K562 treated with DMSO at 1 percent for 24 hours (cell line): Measurements from ENCODE around the gene RRP12. TPM values are rescaled to one million over a fixed set of nuclear protein-coding genes. Genes with fewer than 3 reads are reported as not detected.

Experiments
- total RNA-seq: library from RNA; unstranded; fragments of 300-600 nt; gene quantifications from 2 replicates; pipeline ENCODE4 v1.2.3, GENCODE V29; 2022; ENCODE audit warnings: low read depth; ENCODE audit not compliant: insufficient read depth

RRP12 gene
- 11.3 and 12.1 TPM in 2 replicates for total RNA-seq

GRCh38 chr10:97400665-97401454, at the start of gene RRP12:
Gene RRP12 (minus strand): TSS chr10:97401340. CDS start chr10:97401231, 109 bp downstream.

GRCh38 chr10:97445722-97446639, 44.8 kb upstream of the RRP12 start, which contains the start of the genes EXOSC1 and ZDHHC16:
Gene EXOSC1 (minus strand): TSS chr10:97446006. CDS start chr10:97445985, 21 bp downstream.
Gene ZDHHC16 (plus strand): TSS chr10:97446175. CDS start chr10:97451676, 5,501 bp downstream.

GRCh38 chr10:97425964-97426775, 25.0 kb upstream of the RRP12 start, which contains the start of gene PGAM1:
Gene PGAM1 (plus strand): TSS chr10:97426191. CDS start chr10:97426308, 117 bp downstream.

GRCh38 chr10:97334370-97335175, 66.6 kb downstream of the RRP12 start, which contains the start of gene FRAT2:
Gene FRAT2 (minus strand): TSS chr10:97334729. CDS start chr10:97334572, 157 bp downstream.

GRCh38 chr10:97318772-97319651, 82.1 kb downstream of the RRP12 start, which contains the start of gene FRAT1:
Gene FRAT1 (plus strand): TSS chr10:97319271. CDS start chr10:97319454, 183 bp downstream.

Other genes starting within 250 kb of the RRP12 start
- 0.03 and 0.07 TPM in 2 replicates for gene SLIT1, start 215.4 kb downstream of the RRP12 start, total RNA-seq
- 13.9 and 14.5 TPM in 2 replicates for gene ARHGAP19, start 108.7 kb downstream of the RRP12 start, total RNA-seq
- 7.0 and 7.8 TPM in 2 replicates for gene FRAT1, start 82.1 kb downstream of the RRP12 start, total RNA-seq
- gene FRAT2, start 66.6 kb downstream of the RRP12 start, total RNA-seq: 26.4 and 27.1 TPM in 2 replicates
- 193 and 195 TPM in 2 replicates for gene PGAM1, start 24.9 kb upstream of the RRP12 start, total RNA-seq
- 54.5 and 59.9 TPM in 2 replicates for gene EXOSC1, start 44.7 kb upstream of the RRP12 start, total RNA-seq
- 23.4 and 23.9 TPM in 2 replicates for gene ZDHHC16, start 44.8 kb upstream of the RRP12 start, total RNA-seq
- gene MMS19, start 97.1 kb upstream of the RRP12 start, total RNA-seq: 34.9 and 37.1 TPM in 2 replicates
- gene UBTD1, start 97.6 kb upstream of the RRP12 start, total RNA-seq: 10.2 and 10.6 TPM in 2 replicates
- gene ANKRD2, start 171.4 kb upstream of the RRP12 start, total RNA-seq: not detected in 2 replicates
- gene HOGA1, start 183.0 kb upstream of the RRP12 start, total RNA-seq: not detected in 2 replicates
- gene C10orf62, start 188.4 kb upstream of the RRP12 start, total RNA-seq: not detected in 2 replicates
- gene MORN4, start 232.2 kb upstream of the RRP12 start, total RNA-seq: 10.2 and 13.4 TPM in 2 replicates
- gene PI4K2A, start 239.3 kb upstream of the RRP12 start, total RNA-seq: 27.1 and 28.2 TPM in 2 replicates